HCT116 (cell line): Measurements from ENCODE around the gene TP63. TPM values are rescaled to one million over a fixed set of nuclear protein-coding genes. Genes with fewer than 3 reads are reported as not detected.

ENCODE experiments used
- ATAC-seq: fragments of 200-7000 bp; cut with Tn5 transposase; 2 replicates; pipeline ENCODE4 v1.9.1; 2020; ENCODE audit warnings: mild to moderate bottlenecking, moderate library complexity
- BruUV-seq: library from RNA; stranded (reverse); fragments of 400-500 nt; replicated peaks from 2 replicates; lab custom pipeline; 2021; lab: Mats Ljungman, UMichigan
- CTCF ChIA-PET: fragments of 300-600 bp; sonication (Branson Sonifier 250); formaldehyde crosslinking; loops from one replicate; lab custom pipeline; 2021; ENCODE audit warnings: antibody characterized with exemption; lab: Charles Lee
- POLR2A ChIA-PET: fragments of 300-600, 350-600 bp; sonication (Branson Sonifier 250); formaldehyde crosslinking; loops from one replicate; lab custom pipeline; 2021; ENCODE audit warnings: antibody characterized with exemption; lab: Charles Lee
- RAD21 ChIA-PET, 2 experiments: fragments of 300-600 bp; sonication (Branson Sonifier 250); formaldehyde crosslinking; loops; one replicate each; lab custom pipeline; 2023; ENCODE audit warnings: low total read pairs in 2 of 2; ENCODE audit not compliant: uncharacterized antibody in 2 of 2, unreplicated experiment in 2 of 2, low non-redundant PET in 1 of 2; lab: Charles Lee
- DNase-seq: peaks from one replicate; pipeline ENCODE4 v3.0.0-alpha.2; 2010; ENCODE audit warnings: low read depth, low spot score
- H2AFZ ChIP-seq: fragments of 200-600 bp; shearing (Covaris generic), sonication (generic); 2 replicates; pipeline ENCODE4 v1.6.1; 2017; ENCODE audit warnings: low read depth, mixed run types, mixed read lengths, antibody characterized with exemption, low read length; ENCODE audit not compliant: poor library complexity, severe bottlenecking
- H3K27ac ChIP-seq: 2 replicates; pipeline ENCODE4 v1.5.1; 2012; ENCODE audit warnings: low read depth, low read length
- H3K27me3 ChIP-seq: fragments of 200-600 bp; sonication (generic); 2 replicates; pipeline ENCODE4 v1.6.1; 2016; ENCODE audit warnings: mixed run types, low read length, mixed read lengths; ENCODE audit not compliant: insufficient read depth
- H3K36me3 ChIP-seq, 2 experiments: fragments of 200-500 bp in 1 of 2; fragments of 200-600 bp in 1 of 2; sonication (Bioruptor generic) in 1 of 2; sonication (generic) in 1 of 2; 2 replicates each; pipeline versions ENCODE4 v1.5.1 to v1.6.1; 2014 to 2016; ENCODE audit warnings: low read length in 2 of 2, inconsistent platforms in 1 of 2, mixed read lengths in 1 of 2, mixed run types in 1 of 2; ENCODE audit not compliant: insufficient read depth in 2 of 2, control insufficient read depth in 1 of 2
- H3K4me1 ChIP-seq, 2 experiments: fragments of 200-600 bp in 1 of 2; sonication (generic) in 1 of 2; 2 replicates each; pipeline versions ENCODE4 v1.5.1 to v1.6.1; 2012 to 2017; ENCODE audit warnings: low read length in 2 of 2, inconsistent platforms in 1 of 2, mild to moderate bottlenecking in 1 of 2, mixed read lengths in 1 of 2, mixed run types in 1 of 2, moderate library complexity in 1 of 2; ENCODE audit not compliant: insufficient read depth in 2 of 2, control insufficient read depth in 1 of 2
- H3K4me2 ChIP-seq: fragments of 200-600 bp; sonication (generic); 2 replicates; pipeline ENCODE4 v1.6.1; 2017; ENCODE audit warnings: mixed run types, low read length, mixed read lengths
- H3K4me3 ChIP-seq, 2 experiments: fragments of 200-600 bp in 1 of 2; sonication (generic) in 1 of 2; replicated peaks in 1 of 2; 2 replicates each; pipeline ENCODE4 v1.5.1; 2011 to 2016; ENCODE audit warnings: low read length in 2 of 2, control low read depth in 1 of 2, low read depth in 1 of 2, mild to moderate bottlenecking in 1 of 2, mixed read lengths in 1 of 2, mixed run types in 1 of 2
- H3K79me2 ChIP-seq: fragments of 200-600 bp; sonication (generic); 2 replicates; pipeline ENCODE4 v1.6.1; 2017; ENCODE audit warnings: mild to moderate bottlenecking, mixed run types, low read length, moderate library complexity, mixed read lengths; ENCODE audit not compliant: insufficient read depth
- H3K9ac ChIP-seq: fragments of 200-600 bp; sonication (generic); 2 replicates; pipeline ENCODE4 v1.6.1; 2016; ENCODE audit warnings: low read length, mixed read lengths
- H3K9me2 ChIP-seq: fragments of 200-600 bp; sonication (generic), shearing (Covaris generic); 2 replicates; pipeline ENCODE4 v1.6.1; 2017; ENCODE audit warnings: mixed run types, mild to moderate bottlenecking, moderate library complexity; ENCODE audit not compliant: insufficient read depth
- H3K9me3 ChIP-seq, 2 experiments: fragments of 200-500 bp in 1 of 2; fragments of 200-600 bp in 1 of 2; sonication (Bioruptor generic) in 1 of 2; sonication (generic) in 1 of 2; 2 replicates each; pipeline ENCODE4 v1.6.1; 2014 to 2017; ENCODE audit warnings: low read length in 2 of 2, mixed read lengths in 2 of 2, inconsistent platforms in 1 of 2, low read depth in 1 of 2, mild to moderate bottlenecking in 1 of 2, mixed run types in 1 of 2, moderate library complexity in 1 of 2; ENCODE audit not compliant: control insufficient read depth in 1 of 2, insufficient read depth in 1 of 2
- H4K20me1 ChIP-seq: fragments of 200-600 bp; sonication (generic), shearing (Covaris generic); 2 replicates; pipeline ENCODE4 v1.6.1; 2017; ENCODE audit warnings: mixed run types, mild to moderate bottlenecking, moderate library complexity; ENCODE audit not compliant: insufficient read depth
- EGR1 ChIP-seq: IDR thresholded peaks from 2 replicates; pipeline ENCODE4 v1.6.1; 2012; ENCODE audit warnings: low read depth
- ELF1 ChIP-seq: IDR thresholded peaks from 2 replicates; pipeline ENCODE4 v1.6.1; 2012; ENCODE audit warnings: low read depth, borderline replicate concordance
- POLR2AphosphoS5 ChIP-seq: IDR thresholded peaks from 2 replicates; pipeline ENCODE4 v1.6.1; 2011; ENCODE audit warnings: mild to moderate bottlenecking, low read depth, low read length, moderate library complexity
- SIN3A ChIP-seq: IDR thresholded peaks from 2 replicates; pipeline ENCODE4 v1.6.1; 2012; ENCODE audit warnings: low read depth
- SP1 ChIP-seq: IDR thresholded peaks from 2 replicates; pipeline ENCODE4 v1.6.1; 2012; ENCODE audit warnings: low read depth
- YY1 ChIP-seq: IDR thresholded peaks from 2 replicates; pipeline ENCODE4 v1.6.1; 2011; ENCODE audit warnings: low read length, low read depth, moderate library complexity, mild to moderate bottlenecking; ENCODE audit not compliant: insufficient replicate concordance; ENCODE audit errors: extremely low read depth
- ZFX ChIP-seq: fragments of 450-650 bp; IDR thresholded peaks from 2 replicates; pipeline ENCODE4 v1.6.1; 2017
- intact Hi-C: fragments of 100-400 bp; cut with micrococcal nuclease; formaldehyde crosslinking; loops from 2 replicates; pipeline ENCODE4 v1.10.0; 2022
- total RNA-seq: library from RNA; stranded (reverse); gene quantifications from one replicate; pipeline ENCODE4 v1.2.1, GENCODE V29; 2021; ENCODE audit not compliant: unreplicated experiment
- TF ChIP-seq, protein P1 (sequence below): IDR thresholded peaks from 2 replicates; pipeline ENCODE4 v1.6.1; 2012; ENCODE audit warnings: low read depth
- TF ChIP-seq, protein P2 (sequence below): IDR thresholded peaks from 2 replicates; pipeline ENCODE4 v1.6.1; 2011; ENCODE audit warnings: mild to moderate bottlenecking, low read length, moderate library complexity; ENCODE audit not compliant: insufficient replicate concordance; ENCODE audit errors: extremely low read depth

The TP63 gene
- total RNA-seq, 1 experiment from 2014 or later: not detected

DNA sequence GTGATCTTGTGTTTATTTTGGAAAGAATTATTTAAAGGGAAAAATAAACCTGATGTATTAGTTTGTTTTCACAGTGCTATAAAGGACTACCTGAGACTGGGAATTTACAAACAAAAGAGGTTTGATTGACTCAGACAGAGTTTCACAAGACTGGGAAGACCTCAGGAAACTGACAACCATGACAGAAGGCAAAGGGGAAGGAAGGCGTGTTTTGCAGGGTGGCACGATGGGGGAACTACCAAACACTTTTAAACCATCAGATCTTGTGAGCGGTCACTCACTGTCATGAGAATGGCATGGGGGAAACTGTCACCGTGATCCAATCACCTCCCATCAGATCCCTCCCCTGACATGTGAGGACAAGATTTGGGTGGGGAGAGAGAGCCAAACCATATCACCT, 87.0 kb downstream of the TP63 start:
- Histone ChIP-seq H3K27ac (no peak overlapping the region), H3K79me2 (no peaks in the 10 kb centered on the region), H3K4me2 (no peak overlapping the region), H3K27me3 (no peaks in the 10 kb centered on the region), H3K4me1 (no peaks in the 10 kb centered on the region), H3K9me2 (no peaks in the 10 kb centered on the region), H3K9ac (no peak overlapping the region), H3K36me3 (no peaks in the 10 kb centered on the region), H2AFZ (no peak overlapping the region), H4K20me1 (no peaks in the 10 kb centered on the region)
- intact Hi-C loops: no loop called here
- BruUV-seq: no TSS peak
- ATAC-seq: no peak
- RAD21 ChIA-PET: no interaction called here
- TF ChIP-seq, protein P1, sequence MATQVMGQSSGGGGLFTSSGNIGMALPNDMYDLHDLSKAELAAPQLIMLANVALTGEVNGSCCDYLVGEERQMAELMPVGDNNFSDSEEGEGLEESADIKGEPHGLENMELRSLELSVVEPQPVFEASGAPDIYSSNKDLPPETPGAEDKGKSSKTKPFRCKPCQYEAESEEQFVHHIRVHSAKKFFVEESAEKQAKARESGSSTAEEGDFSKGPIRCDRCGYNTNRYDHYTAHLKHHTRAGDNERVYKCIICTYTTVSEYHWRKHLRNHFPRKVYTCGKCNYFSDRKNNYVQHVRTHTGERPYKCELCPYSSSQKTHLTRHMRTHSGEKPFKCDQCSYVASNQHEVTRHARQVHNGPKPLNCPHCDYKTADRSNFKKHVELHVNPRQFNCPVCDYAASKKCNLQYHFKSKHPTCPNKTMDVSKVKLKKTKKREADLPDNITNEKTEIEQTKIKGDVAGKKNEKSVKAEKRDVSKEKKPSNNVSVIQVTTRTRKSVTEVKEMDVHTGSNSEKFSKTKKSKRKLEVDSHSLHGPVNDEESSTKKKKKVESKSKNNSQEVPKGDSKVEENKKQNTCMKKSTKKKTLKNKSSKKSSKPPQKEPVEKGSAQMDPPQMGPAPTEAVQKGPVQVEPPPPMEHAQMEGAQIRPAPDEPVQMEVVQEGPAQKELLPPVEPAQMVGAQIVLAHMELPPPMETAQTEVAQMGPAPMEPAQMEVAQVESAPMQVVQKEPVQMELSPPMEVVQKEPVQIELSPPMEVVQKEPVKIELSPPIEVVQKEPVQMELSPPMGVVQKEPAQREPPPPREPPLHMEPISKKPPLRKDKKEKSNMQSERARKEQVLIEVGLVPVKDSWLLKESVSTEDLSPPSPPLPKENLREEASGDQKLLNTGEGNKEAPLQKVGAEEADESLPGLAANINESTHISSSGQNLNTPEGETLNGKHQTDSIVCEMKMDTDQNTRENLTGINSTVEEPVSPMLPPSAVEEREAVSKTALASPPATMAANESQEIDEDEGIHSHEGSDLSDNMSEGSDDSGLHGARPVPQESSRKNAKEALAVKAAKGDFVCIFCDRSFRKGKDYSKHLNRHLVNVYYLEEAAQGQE: no peak
- TF ChIP-seq SP1 (no peak), ELF1 (no peak)
- TF ChIP-seq, all 23 proteins: peak for 0
- no peak overlapping the region for H3K4me3 ChIP-seq
- ChIA-PET CTCF (no interaction called here), POLR2A (no interaction called here)
- DNase-seq: no peak
- no peaks in the 10 kb centered on the region for H3K9me3 ChIP-seq

GRCh38 chr3:189720736-189721417, 89.7 kb downstream of the TP63 start:
- BruUV-seq: no TSS peak
- CTCF ChIA-PET: no interaction called here
- TF ChIP-seq ELF1 (no peak), YY1 (no peak), POLR2AphosphoS5 (no peak), SIN3A (no peak), EGR1 (no peak), ZFX (no peak)
- TF ChIP-seq, protein P2, sequence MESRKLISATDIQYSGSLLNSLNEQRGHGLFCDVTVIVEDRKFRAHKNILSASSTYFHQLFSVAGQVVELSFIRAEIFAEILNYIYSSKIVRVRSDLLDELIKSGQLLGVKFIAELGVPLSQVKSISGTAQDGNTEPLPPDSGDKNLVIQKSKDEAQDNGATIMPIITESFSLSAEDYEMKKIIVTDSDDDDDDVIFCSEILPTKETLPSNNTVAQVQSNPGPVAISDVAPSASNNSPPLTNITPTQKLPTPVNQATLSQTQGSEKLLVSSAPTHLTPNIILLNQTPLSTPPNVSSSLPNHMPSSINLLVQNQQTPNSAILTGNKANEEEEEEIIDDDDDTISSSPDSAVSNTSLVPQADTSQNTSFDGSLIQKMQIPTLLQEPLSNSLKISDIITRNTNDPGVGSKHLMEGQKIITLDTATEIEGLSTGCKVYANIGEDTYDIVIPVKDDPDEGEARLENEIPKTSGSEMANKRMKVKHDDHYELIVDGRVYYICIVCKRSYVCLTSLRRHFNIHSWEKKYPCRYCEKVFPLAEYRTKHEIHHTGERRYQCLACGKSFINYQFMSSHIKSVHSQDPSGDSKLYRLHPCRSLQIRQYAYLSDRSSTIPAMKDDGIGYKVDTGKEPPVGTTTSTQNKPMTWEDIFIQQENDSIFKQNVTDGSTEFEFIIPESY: no peak
- TF ChIP-seq, protein P1: no peak

More at GRCh38 chr3:189720736-189721417, 89.7 kb downstream of the TP63 start:
- Histone ChIP-seq H3K4me1 (no peaks in the 10 kb centered on the region), H3K4me2 (no peak overlapping the region), H3K27me3 (no peaks in the 10 kb centered on the region), H3K9me3 (no peaks in the 10 kb centered on the region), H3K9ac (no peak overlapping the region), H3K27ac (no peak overlapping the region), H3K9me2 (no peaks in the 10 kb centered on the region), H3K4me3 (no peak overlapping the region), H2AFZ (no peak overlapping the region), H4K20me1 (no peaks in the 10 kb centered on the region), H3K36me3 (no peaks in the 10 kb centered on the region), H3K79me2 (no peaks in the 10 kb centered on the region)
- RAD21 ChIA-PET: no interaction called here
- ATAC-seq: no peak
- intact Hi-C loops: no loop called here
- DNase-seq: no peak
- POLR2A ChIA-PET: no interaction called here
